HepG2 (cell line): ENCODE data around the gene ENO3. TPM values are rescaled to one million over a fixed set of nuclear protein-coding genes. Genes with fewer than 3 reads are reported as not detected.

Experiments used
- ATAC-seq: fragments of 200-7000 bp; cut with Tn5 transposase; 3 replicates; pipeline ENCODE4 v1.9.1; 2020; ENCODE audit warnings: mild to moderate bottlenecking, moderate library complexity
- BruUV-seq: library from RNA; stranded (reverse); fragments of 400-500 nt; replicated peaks from 2 replicates; lab custom pipeline; 2021; lab: Mats Ljungman, UMichigan
- CTCF ChIA-PET: fragments of 300-600 bp; formaldehyde crosslinking; extraction: SDS; loops from one replicate; lab custom pipeline; 2021; ENCODE audit warnings: low total read pairs, inconsistent platforms, low intra/inter-chr PET ratio; lab: Yijun Ruan, JAX
- POLR2A ChIA-PET: fragments of 350-600 bp; sonication (Branson Sonifier 250); formaldehyde crosslinking; loops from one replicate; lab custom pipeline; 2020; ENCODE audit warnings: antibody characterized with exemption, inconsistent platforms; lab: Yijun Ruan, JAX
- DNase-seq: peaks from one replicate; pipeline ENCODE4 v3.0.0-alpha.2; 2015; ENCODE audit warnings: low spot score
- FAIRE-seq: peaks from 3 replicates; lab custom pipeline; 2011; peaks lifted over from hg19 to GRCh38; lab: Jason Lieb, UNC
- H2AFZ ChIP-seq: one replicate; pipeline ENCODE4 v1.6.1; 2011; ENCODE audit warnings: low read length, inconsistent platforms
- H3K27ac ChIP-seq: fragments of 300-600 bp; 3 replicates; pipeline ENCODE4 v1.8.0; 2011; ENCODE audit warnings: mixed run types, mild to moderate bottlenecking, mixed read lengths, low read length, inconsistent platforms; ENCODE audit not compliant: insufficient read depth; ENCODE audit errors: extremely low read length
- H3K27me3 ChIP-seq, 2 experiments: fragments of 200-600 bp in 1 of 2; 2 replicates in 1 of 2; 3 replicates in 1 of 2; pipeline versions ENCODE4 v1.6.0 to v1.8.0; 2011; ENCODE audit warnings: low read length in 2 of 2, mild to moderate bottlenecking in 2 of 2, moderate library complexity in 2 of 2, inconsistent platforms in 1 of 2; ENCODE audit not compliant: insufficient read depth in 2 of 2, control insufficient read depth in 1 of 2
- H3K36me3 ChIP-seq, 2 experiments: fragments of 200-600 bp in 1 of 2; replicated peaks in 1 of 2; 2 replicates in 1 of 2; 3 replicates in 1 of 2; pipeline versions ENCODE4 v1.5.1 to v1.8.0; 2011; ENCODE audit warnings: low read length in 2 of 2, inconsistent platforms in 1 of 2; ENCODE audit not compliant: insufficient read depth in 2 of 2, control insufficient read depth in 1 of 2
- H3K4me1 ChIP-seq: 2 replicates; pipeline ENCODE4 v1.5.1; 2012; ENCODE audit warnings: low read length, inconsistent platforms; ENCODE audit not compliant: insufficient read depth
- H3K4me2 ChIP-seq: 2 replicates; pipeline ENCODE4 v1.6.0; 2011; ENCODE audit warnings: low read depth, low read length, inconsistent platforms
- H3K4me3 ChIP-seq, 3 experiments: fragments of 200-600 bp in 1 of 3; sonication (generic), shearing (Covaris generic) in 1 of 3; replicated peaks in 1 of 3; 2 replicates each; pipeline ENCODE4 v1.5.1; 2011 to 2016; ENCODE audit warnings: low read length in 3 of 3, inconsistent platforms in 2 of 3, low read depth in 2 of 3, mild to moderate bottlenecking in 2 of 3, control low read depth in 1 of 3, mixed read lengths in 1 of 3; ENCODE audit not compliant: insufficient read depth in 1 of 3
- H3K79me2 ChIP-seq: one replicate; pipeline ENCODE4 v1.6.1; 2011; ENCODE audit warnings: low read length, inconsistent platforms; ENCODE audit not compliant: insufficient read depth
- H3K9ac ChIP-seq: 2 replicates; pipeline ENCODE4 v1.6.0; 2011; ENCODE audit warnings: mild to moderate bottlenecking, low read depth, low read length, inconsistent platforms; ENCODE audit not compliant: insufficient read depth
- H3K9me3 ChIP-seq: 2 replicates; pipeline ENCODE4 v1.5.1; 2012; ENCODE audit warnings: mild to moderate bottlenecking, low read length
- H4K20me1 ChIP-seq: 2 replicates; pipeline ENCODE4 v1.6.0; 2011; ENCODE audit warnings: inconsistent platforms, mild to moderate bottlenecking, low read length, moderate library complexity; ENCODE audit not compliant: insufficient read depth
- CHCHD3 ChIP-seq: sonication (generic); formaldehyde crosslinking; IDR thresholded peaks from 2 replicates; pipeline ENCODE4 v1.8.0; 2022; ENCODE audit warnings: mild to moderate bottlenecking, missing genetic modification reagents, moderate library complexity
- DMTF1 ChIP-seq: sonication (generic); formaldehyde crosslinking; IDR thresholded peaks from 2 replicates; pipeline ENCODE4 v1.4.0; 2020; ENCODE audit warnings: mild to moderate bottlenecking, missing genetic modification reagents
- HIVEP1 ChIP-seq: sonication (generic); formaldehyde crosslinking; IDR thresholded peaks from 2 replicates; pipeline ENCODE4 v1.4.0; 2020; ENCODE audit warnings: mild to moderate bottlenecking, missing genetic modification reagents
- HNRNPK ChIP-seq: fragments of 200-400 bp; formaldehyde crosslinking; IDR thresholded peaks from 2 replicates; pipeline ENCODE4 v1.6.1; 2018; ENCODE audit warnings: low read length, low read depth, moderate library complexity, mild to moderate bottlenecking; ENCODE audit not compliant: poor library complexity, severe bottlenecking
- MIER3 ChIP-seq: IDR thresholded peaks from 2 replicates; pipeline ENCODE4 v1.6.1; 2016; ENCODE audit warnings: missing compliant biosample characterization, borderline replicate concordance
- NCOA5 ChIP-seq: sonication (generic); formaldehyde crosslinking; IDR thresholded peaks from 2 replicates; pipeline ENCODE4 v1.4.0; 2020; ENCODE audit warnings: missing genetic modification reagents
- PAF1 ChIP-seq: IDR thresholded peaks from 2 replicates; pipeline ENCODE4 v1.6.1; 2016; ENCODE audit warnings: missing genetic modification reagents, missing compliant biosample characterization
- PHF21A ChIP-seq: sonication (generic); formaldehyde crosslinking; IDR thresholded peaks from 2 replicates; pipeline ENCODE4 v1.5.0; 2020; ENCODE audit warnings: mild to moderate bottlenecking, missing genetic modification reagents
- RXRB ChIP-seq: IDR thresholded peaks from 2 replicates; pipeline ENCODE4 v1.6.1; 2016; ENCODE audit warnings: borderline replicate concordance, missing genetic modification reagents, missing compliant biosample characterization
- ZBTB1 ChIP-seq: sonication (generic); formaldehyde crosslinking; IDR thresholded peaks from 2 replicates; pipeline ENCODE4 v1.4.0; 2020; ENCODE audit warnings: missing genetic modification reagents, borderline replicate concordance
- ZC3H13 ChIP-seq: sonication (generic); formaldehyde crosslinking; IDR thresholded peaks from 2 replicates; pipeline ENCODE4 v1.8.1; 2023; ENCODE audit warnings: mild to moderate bottlenecking, missing genetic modification reagents, moderate library complexity
- ZFX ChIP-seq: sonication (generic); formaldehyde crosslinking; IDR thresholded peaks from 2 replicates; pipeline ENCODE4 v1.4.0; 2020; ENCODE audit warnings: mild to moderate bottlenecking, low read depth, missing genetic modification reagents, moderate library complexity
- ZNF577 ChIP-seq: sonication (generic); formaldehyde crosslinking; IDR thresholded peaks from 2 replicates; pipeline ENCODE4 v1.4.0; 2020; ENCODE audit warnings: mild to moderate bottlenecking, low read depth, missing genetic modification reagents, borderline replicate concordance
- ZNF891 ChIP-seq: sonication (generic); formaldehyde crosslinking; IDR thresholded peaks from 2 replicates; pipeline ENCODE4 v1.5.0; 2020; ENCODE audit warnings: mild to moderate bottlenecking, missing genetic modification reagents
- WGBS: methylation state at CpG from one replicate; pipeline ENCODE4 v1.1.6; 2017; ENCODE audit warnings: low lambda C conversion rate; 5-methylcytosine and 5-hydroxymethylcytosine counted together
- in situ Hi-C: cut with HindIII; loops from 2 replicates; pipeline ENCODE4 v1.10.0; 2017; ENCODE audit warnings: low pct_unique_long_range_greater_than_20kb; ENCODE audit not compliant: extremely low pct_ligation_motif_present
- intact Hi-C: fragments of 100-400 bp; cut with micrococcal nuclease; formaldehyde crosslinking; loops from one replicate; pipeline ENCODE4 v1.10.0; 2022; ENCODE audit not compliant: unreplicated experiment
- polyA plus RNA-seq, 8 experiments: library from polyadenylated mRNA; depleted of rRNA in 3 of 8; stranded (reverse) in 7 of 8; unstranded in 1 of 8; fragments of >200 nt; fragmentation: Illumina TruSeq in 4 of 8; extraction: Trizol in 4 of 8; gene quantifications; 2 replicates each; pipeline versions ENCODE4 v1.2.1 to v1.2.3, GENCODE V29; 2011 to 2016; ENCODE audit warnings: low read depth in 4 of 8, missing spikeins in 1 of 8, mixed read lengths in 1 of 8; ENCODE audit not compliant: insufficient read depth in 1 of 8
- total RNA-seq, 5 experiments: library from RNA; depleted of rRNA; stranded (reverse); fragments of >200 nt; fragmentation: Illumina TruSeq; extraction: Trizol; gene quantifications; 2 replicates each; pipeline ENCODE4 v1.2.3, GENCODE V29; 2016; ENCODE audit warnings: low read depth in 1 of 5
- TF ChIP-seq, protein P1 (sequence below): sonication (generic); formaldehyde crosslinking; IDR thresholded peaks from 2 replicates; pipeline ENCODE4 v1.4.0; 2020; ENCODE audit warnings: missing genetic modification reagents
- TF ChIP-seq, protein P2 (sequence below): sonication (generic); formaldehyde crosslinking; conservative IDR thresholded peaks from 2 replicates; pipeline ENCODE4 v1.4.0; 2020; ENCODE audit warnings: missing genetic modification reagents
- TF ChIP-seq, protein P3 (sequence below): sonication (generic); formaldehyde crosslinking; IDR thresholded peaks from 2 replicates; pipeline ENCODE4 v1.5.0; 2020; ENCODE audit warnings: mild to moderate bottlenecking, missing genetic modification reagents

Gene ENO3
- total and polyA plus RNA-seq, 2 of the 13 experiments (the other 11 are each of a cell fraction or from before 2014, with no cell fraction given) = 59.8 to 69.8 TPM

- TF ChIP-seq DMTF1 (no peak), RXRB (no peak), HIVEP1 (CRISPR knock-in tag) (no peak), MIER3 (CRISPR knock-in tag) (no peak), NCOA5 (CRISPR knock-in tag) (no peak), PHF21A (no peak)
- TF ChIP-seq, protein P1, sequence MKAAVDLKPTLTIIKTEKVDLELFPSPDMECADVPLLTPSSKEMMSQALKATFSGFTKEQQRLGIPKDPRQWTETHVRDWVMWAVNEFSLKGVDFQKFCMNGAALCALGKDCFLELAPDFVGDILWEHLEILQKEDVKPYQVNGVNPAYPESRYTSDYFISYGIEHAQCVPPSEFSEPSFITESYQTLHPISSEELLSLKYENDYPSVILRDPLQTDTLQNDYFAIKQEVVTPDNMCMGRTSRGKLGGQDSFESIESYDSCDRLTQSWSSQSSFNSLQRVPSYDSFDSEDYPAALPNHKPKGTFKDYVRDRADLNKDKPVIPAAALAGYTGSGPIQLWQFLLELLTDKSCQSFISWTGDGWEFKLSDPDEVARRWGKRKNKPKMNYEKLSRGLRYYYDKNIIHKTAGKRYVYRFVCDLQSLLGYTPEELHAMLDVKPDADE (CRISPR knock-in tag) = no peak
- TF ChIP-seq, all 625 proteins: peak for 34
Observed at GRCh38 chr17:4968486-4969046, 17.6 kb downstream of the ENO3 start (continued).

DNA sequence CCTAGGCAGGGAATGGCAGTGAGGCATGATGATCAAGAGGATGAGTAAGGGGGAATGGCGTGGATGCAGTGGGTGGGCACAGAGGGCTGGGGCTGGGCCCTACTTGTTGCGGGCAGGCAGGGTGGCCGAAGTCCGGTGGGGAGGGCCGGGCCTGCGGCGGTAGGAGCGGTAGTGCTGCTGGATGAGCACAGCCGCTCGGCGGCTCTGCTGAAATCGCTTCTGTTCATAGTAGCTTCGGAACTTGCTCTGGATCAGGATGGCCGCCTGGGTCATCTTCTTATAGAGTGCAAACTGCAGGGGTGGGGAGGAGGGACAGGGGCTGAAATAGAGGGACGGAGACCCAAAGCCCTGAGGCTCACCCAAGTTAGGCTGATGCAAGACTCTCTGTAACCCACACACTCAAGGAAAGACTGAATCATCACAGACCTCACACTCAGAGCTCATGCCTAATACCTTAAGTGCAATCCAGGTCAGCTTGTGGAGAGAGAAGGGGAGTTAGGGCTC lies 18.2 kb downstream of the ENO3 start:
- WGBS = 0% methylated on average over 7 of the region's 15 CpGs
- intact Hi-C loops = loop anchor here (5.0 to 10.0 kb wide), 2 partner anchors 62 to 254 kb away; partner anchors contain the start of gene ARRB2
- in situ Hi-C loops = no loop called here
- peak overlapping the region; percentile 72 to 88 (median 77) for H3K4me3 ChIP-seq
- DNase-seq (no peak), ATAC-seq (no peak), FAIRE-seq (no peak)
- peak overlapping the region; percentile 82 for H3K4me2 ChIP-seq
- no peaks in the 10 kb centered on the region for H4K20me1 ChIP-seq
- ChIA-PET CTCF (no interaction called here), POLR2A (interaction anchor here (0.6 to 10.5 kb wide), 15 partner anchors 11 to 402 kb away, joined by 3 to 273 read pairs (median 19); partner anchors contain the start of genes CAMTA2, ENO3, INCA1 and KIF1C)
- H3K27ac ChIP-seq = peak overlapping the region; percentile 92
- H3K27me3 ChIP-seq = no peaks in the 10 kb centered on the region; a peak in 1 of 5 replicates
- no TSS peak for BruUV-seq
- H3K4me1 ChIP-seq = peaks cover 31% of the 10 kb centered on the region
- no peaks in the 10 kb centered on the region for H3K9me3 ChIP-seq
- H3K9ac ChIP-seq = peak overlapping the region; percentile 91
- no peak overlapping the region for H2AFZ ChIP-seq
- H3K79me2 ChIP-seq = peaks cover 27% of the 10 kb centered on the region
- H3K36me3 ChIP-seq = peaks cover 0 to 13% of the 10 kb centered on the region in 2 experiments; a peak in 3 of 5 replicates
- TF ChIP-seq HNRNPK = peak; percentile 27
- TF ChIP-seq CHCHD3 = peak; percentile 38; the same call in 1 of the 2 replicates
- TF ChIP-seq, protein P2, sequence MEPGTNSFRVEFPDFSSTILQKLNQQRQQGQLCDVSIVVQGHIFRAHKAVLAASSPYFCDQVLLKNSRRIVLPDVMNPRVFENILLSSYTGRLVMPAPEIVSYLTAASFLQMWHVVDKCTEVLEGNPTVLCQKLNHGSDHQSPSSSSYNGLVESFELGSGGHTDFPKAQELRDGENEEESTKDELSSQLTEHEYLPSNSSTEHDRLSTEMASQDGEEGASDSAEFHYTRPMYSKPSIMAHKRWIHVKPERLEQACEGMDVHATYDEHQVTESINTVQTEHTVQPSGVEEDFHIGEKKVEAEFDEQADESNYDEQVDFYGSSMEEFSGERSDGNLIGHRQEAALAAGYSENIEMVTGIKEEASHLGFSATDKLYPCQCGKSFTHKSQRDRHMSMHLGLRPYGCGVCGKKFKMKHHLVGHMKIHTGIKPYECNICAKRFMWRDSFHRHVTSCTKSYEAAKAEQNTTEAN (CRISPR knock-in tag) = no peak
- 0 out of 2 replicates have a peak, but pooled peaks have one; percentile 9 for TF ChIP-seq ZNF891 (CRISPR knock-in tag)
- no peak for TF ChIP-seq ZC3H13
- TF ChIP-seq ZFX = peak; percentile 40; the same call in 1 of the 2 replicates
- TF ChIP-seq ZBTB1 (CRISPR knock-in tag) = no peak
- TF ChIP-seq PAF1 (CRISPR knock-in tag) = no peak
- no peak for TF ChIP-seq PHF21A
- TF ChIP-seq, protein P3, sequence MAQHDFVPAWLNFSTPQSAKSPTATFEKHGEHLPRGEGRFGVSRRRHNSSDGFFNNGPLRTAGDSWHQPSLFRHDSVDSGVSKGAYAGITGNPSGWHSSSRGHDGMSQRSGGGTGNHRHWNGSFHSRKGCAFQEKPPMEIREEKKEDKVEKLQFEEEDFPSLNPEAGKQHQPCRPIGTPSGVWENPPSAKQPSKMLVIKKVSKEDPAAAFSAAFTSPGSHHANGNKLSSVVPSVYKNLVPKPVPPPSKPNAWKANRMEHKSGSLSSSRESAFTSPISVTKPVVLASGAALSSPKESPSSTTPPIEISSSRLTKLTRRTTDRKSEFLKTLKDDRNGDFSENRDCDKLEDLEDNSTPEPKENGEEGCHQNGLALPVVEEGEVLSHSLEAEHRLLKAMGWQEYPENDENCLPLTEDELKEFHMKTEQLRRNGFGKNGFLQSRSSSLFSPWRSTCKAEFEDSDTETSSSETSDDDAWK = no peak
- TF ChIP-seq ZNF577 (CRISPR knock-in tag) = no peak
